HepG2 (cell line): ENCODE measurements around the gene INO80B. TPM values are rescaled to one million over a fixed set of nuclear protein-coding genes. Genes with fewer than 3 reads are reported as not detected.

Source experiments
- FOXO1 ChIP-seq: sonication (generic); formaldehyde crosslinking; IDR thresholded peaks from 2 replicates; pipeline ENCODE4 v1.4.0; 2020; ENCODE audit warnings: missing genetic modification reagents
- SALL2 ChIP-seq: sonication (generic); formaldehyde crosslinking; IDR thresholded peaks from 2 replicates; pipeline ENCODE4 v1.8.1; 2023; ENCODE audit warnings: mild to moderate bottlenecking, missing genetic modification reagents, inconsistent platforms
- SKI ChIP-seq: fragments of 450-650 bp; IDR thresholded peaks from one replicate; pipeline ENCODE4 v1.6.1; 2018; ENCODE audit warnings: mild to moderate bottlenecking; ENCODE audit not compliant: partially characterized antibody
- TBX2 ChIP-seq: sonication (generic); formaldehyde crosslinking; IDR thresholded peaks from 2 replicates; pipeline ENCODE4 v1.5.0; 2020; ENCODE audit warnings: missing genetic modification reagents, mild to moderate bottlenecking, borderline replicate concordance
- TEAD3 ChIP-seq: optimal IDR thresholded peaks from 2 replicates; pipeline ENCODE3; 2016; ENCODE audit warnings: borderline replicate concordance
- TP53 ChIP-seq: sonication (generic); formaldehyde crosslinking; conservative IDR thresholded peaks from 2 replicates; pipeline ENCODE4 v1.4.0; 2020; ENCODE audit warnings: missing genetic modification reagents
- WIZ ChIP-seq: sonication (generic); formaldehyde crosslinking; IDR thresholded peaks from 2 replicates; pipeline ENCODE4 v1.5.1; 2020; ENCODE audit warnings: mild to moderate bottlenecking, missing genetic modification reagents
- ZNF230 ChIP-seq: sonication (generic); formaldehyde crosslinking; IDR thresholded peaks from 2 replicates; pipeline ENCODE4 v1.4.0; 2020; ENCODE audit warnings: mild to moderate bottlenecking, missing genetic modification reagents
- ZNF597 ChIP-seq: sonication (generic); formaldehyde crosslinking; IDR thresholded peaks from 2 replicates; pipeline ENCODE4 v1.5.0; 2020; ENCODE audit warnings: missing genetic modification reagents
- ZNF776 ChIP-seq: sonication (generic); formaldehyde crosslinking; IDR thresholded peaks from 2 replicates; pipeline ENCODE4 v1.4.0; 2020; ENCODE audit warnings: mild to moderate bottlenecking, missing genetic modification reagents
- ZNF784 ChIP-seq: sonication (generic); formaldehyde crosslinking; IDR thresholded peaks from 2 replicates; pipeline ENCODE4 v1.5.1; 2020; ENCODE audit warnings: missing genetic modification reagents, mild to moderate bottlenecking, borderline replicate concordance
- ZSCAN31 ChIP-seq: sonication (generic); formaldehyde crosslinking; IDR thresholded peaks from 2 replicates; pipeline ENCODE4 v1.5.0; 2020; ENCODE audit warnings: low read depth, mild to moderate bottlenecking, missing genetic modification reagents
- polyA plus RNA-seq, 8 experiments: library from polyadenylated mRNA; depleted of rRNA in 3 of 8; stranded (reverse) in 7 of 8; unstranded in 1 of 8; fragments of >200 nt; fragmentation: Illumina TruSeq in 4 of 8; extraction: Trizol in 4 of 8; gene quantifications; 2 replicates each; pipeline versions ENCODE4 v1.2.1 to v1.2.3, GENCODE V29; 2011 to 2016; ENCODE audit warnings: low read depth in 4 of 8, missing spikeins in 1 of 8, mixed read lengths in 1 of 8; ENCODE audit not compliant: insufficient read depth in 1 of 8
- total RNA-seq, 5 experiments: library from RNA; depleted of rRNA; stranded (reverse); fragments of >200 nt; fragmentation: Illumina TruSeq; extraction: Trizol; gene quantifications; 2 replicates each; pipeline ENCODE4 v1.2.3, GENCODE V29; 2016; ENCODE audit warnings: low read depth in 1 of 5
- TF ChIP-seq, protein P1 (sequence below): sonication (generic); formaldehyde crosslinking; IDR thresholded peaks from 2 replicates; pipeline ENCODE4 v1.5.1; 2020; ENCODE audit warnings: missing genetic modification reagents, mild to moderate bottlenecking, borderline replicate concordance
- TF ChIP-seq, protein P2 (sequence below): sonication (generic); formaldehyde crosslinking; IDR thresholded peaks from 2 replicates; pipeline ENCODE4 v1.4.0; 2020; ENCODE audit warnings: mild to moderate bottlenecking, missing genetic modification reagents, borderline replicate concordance
- TF ChIP-seq, protein P3 (sequence below): sonication (generic); formaldehyde crosslinking; IDR thresholded peaks from 2 replicates; pipeline ENCODE4 v1.4.0; 2020; ENCODE audit warnings: missing genetic modification reagents, mild to moderate bottlenecking, borderline replicate concordance
- TF ChIP-seq, protein P4 (sequence below): sonication (generic); formaldehyde crosslinking; IDR thresholded peaks from 2 replicates; pipeline ENCODE4 v1.5.0; 2020; ENCODE audit warnings: mild to moderate bottlenecking, missing genetic modification reagents

INO80B gene
- total and polyA plus RNA-seq, 2 of the 13 experiments (the other 11 are each of a cell fraction or from before 2014, with no cell fraction given): 6.2 to 14.5 TPM

DNA sequence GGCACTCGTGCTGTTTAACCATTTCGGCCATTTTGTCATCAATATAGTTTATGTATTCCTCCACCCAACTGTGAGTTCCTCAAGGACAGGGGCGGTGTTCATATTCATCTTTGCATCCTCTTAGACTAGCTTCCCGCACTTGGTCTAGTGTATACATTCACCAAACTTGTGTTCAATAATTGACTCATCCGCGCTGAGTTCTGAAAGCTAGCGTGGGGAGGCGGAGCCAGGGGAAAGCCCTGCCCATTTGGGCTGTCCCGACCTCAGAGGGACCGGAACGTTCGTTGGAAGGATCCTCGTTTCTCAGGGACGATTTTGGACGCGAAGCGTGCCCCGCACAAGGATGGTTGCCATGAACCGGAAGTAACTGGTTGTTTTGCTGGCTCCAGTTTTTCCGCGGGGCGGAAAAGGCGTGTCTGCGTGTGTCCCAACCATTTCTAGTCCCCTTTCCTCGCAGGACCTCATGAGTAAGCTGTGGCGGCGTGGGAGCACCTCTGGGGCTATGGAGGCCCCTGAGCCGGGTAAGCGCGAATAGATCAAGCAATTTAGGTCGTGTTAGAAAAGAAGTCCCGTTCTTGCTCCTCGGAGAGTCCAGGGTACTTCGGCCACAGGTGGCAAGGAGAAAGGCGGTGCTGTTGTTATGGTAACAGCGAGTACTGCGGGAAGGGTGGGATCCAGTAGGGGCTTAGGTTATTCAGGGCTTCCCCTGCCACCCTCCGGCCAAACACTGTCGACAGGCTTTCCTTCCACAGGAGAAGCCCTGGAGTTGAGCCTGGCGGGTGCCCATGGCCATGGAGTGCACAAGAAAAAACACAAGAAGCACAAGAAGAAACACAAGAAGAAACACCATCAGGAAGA, at the start of gene INO80B (continued):
- peak; percentile 94 for TF ChIP-seq ZNF784 (CRISPR knock-in tag)
- TF ChIP-seq ZSCAN31 (CRISPR knock-in tag): peak; percentile 95
- TF ChIP-seq FOXO1 (CRISPR knock-in tag): peak; percentile 91
- TF ChIP-seq, protein P1, sequence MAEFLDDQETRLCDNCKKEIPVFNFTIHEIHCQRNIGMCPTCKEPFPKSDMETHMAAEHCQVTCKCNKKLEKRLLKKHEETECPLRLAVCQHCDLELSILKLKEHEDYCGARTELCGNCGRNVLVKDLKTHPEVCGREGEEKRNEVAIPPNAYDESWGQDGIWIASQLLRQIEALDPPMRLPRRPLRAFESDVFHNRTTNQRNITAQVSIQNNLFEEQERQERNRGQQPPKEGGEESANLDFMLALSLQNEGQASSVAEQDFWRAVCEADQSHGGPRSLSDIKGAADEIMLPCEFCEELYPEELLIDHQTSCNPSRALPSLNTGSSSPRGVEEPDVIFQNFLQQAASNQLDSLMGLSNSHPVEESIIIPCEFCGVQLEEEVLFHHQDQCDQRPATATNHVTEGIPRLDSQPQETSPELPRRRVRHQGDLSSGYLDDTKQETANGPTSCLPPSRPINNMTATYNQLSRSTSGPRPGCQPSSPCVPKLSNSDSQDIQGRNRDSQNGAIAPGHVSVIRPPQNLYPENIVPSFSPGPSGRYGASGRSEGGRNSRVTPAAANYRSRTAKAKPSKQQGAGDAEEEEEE (CRISPR knock-in tag): no peak
- TF ChIP-seq WIZ: no peak; the same call in 1 of the 2 replicates
- TF ChIP-seq TBX2 (CRISPR knock-in tag): peak; percentile 85
- TF ChIP-seq, protein P2, sequence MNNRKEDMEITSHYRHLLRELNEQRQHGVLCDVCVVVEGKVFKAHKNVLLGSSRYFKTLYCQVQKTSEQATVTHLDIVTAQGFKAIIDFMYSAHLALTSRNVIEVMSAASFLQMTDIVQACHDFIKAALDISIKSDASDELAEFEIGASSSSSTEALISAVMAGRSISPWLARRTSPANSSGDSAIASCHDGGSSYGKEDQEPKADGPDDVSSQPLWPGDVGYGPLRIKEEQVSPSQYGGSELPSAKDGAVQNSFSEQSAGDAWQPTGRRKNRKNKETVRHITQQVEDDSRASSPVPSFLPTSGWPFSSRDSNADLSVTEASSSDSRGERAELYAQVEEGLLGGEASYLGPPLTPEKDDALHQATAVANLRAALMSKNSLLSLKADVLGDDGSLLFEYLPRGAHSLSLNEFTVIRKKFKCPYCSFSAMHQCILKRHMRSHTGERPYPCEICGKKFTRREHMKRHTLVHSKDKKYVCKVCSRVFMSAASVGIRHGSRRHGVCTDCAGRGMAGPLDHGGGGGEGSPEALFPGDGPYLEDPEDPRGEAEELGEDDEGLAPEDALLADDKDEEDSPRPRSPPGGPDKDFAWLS: no peak
- peak; percentile 84; the same call in 1 of the 2 replicates for TF ChIP-seq ZNF230 (CRISPR knock-in tag)
- TF ChIP-seq, protein P3, sequence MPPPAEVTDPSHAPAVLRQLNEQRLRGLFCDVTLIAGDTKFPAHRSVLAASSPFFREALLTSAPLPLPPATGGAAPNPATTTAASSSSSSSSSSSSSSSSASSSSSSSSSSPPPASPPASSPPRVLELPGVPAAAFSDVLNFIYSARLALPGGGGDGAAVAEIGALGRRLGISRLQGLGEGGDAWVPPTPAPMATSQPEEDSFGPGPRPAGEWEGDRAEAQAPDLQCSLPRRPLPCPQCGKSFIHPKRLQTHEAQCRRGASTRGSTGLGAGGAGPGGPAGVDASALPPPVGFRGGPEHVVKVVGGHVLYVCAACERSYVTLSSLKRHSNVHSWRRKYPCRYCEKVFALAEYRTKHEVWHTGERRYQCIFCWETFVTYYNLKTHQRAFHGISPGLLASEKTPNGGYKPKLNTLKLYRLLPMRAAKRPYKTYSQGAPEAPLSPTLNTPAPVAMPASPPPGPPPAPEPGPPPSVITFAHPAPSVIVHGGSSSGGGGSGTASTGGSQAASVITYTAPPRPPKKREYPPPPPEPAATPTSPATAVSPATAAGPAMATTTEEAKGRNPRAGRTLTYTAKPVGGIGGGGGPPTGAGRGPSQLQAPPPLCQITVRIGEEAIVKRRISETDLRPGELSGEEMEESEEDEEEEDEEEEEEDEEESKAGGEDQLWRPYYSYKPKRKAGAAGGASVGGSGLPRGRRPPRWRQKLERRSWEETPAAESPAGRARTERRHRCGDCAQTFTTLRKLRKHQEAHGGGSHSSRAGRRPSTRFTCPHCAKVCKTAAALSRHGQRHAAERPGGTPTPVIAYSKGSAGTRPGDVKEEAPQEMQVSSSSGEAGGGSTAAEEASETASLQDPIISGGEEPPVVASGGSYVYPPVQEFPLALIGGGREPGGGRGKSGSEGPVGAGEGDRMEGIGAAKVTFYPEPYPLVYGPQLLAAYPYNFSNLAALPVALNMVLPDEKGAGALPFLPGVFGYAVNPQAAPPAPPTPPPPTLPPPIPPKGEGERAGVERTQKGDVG (CRISPR knock-in tag): peak; percentile 93; the same call in 1 of the 2 replicates
- TF ChIP-seq SALL2 (CRISPR knock-in tag): peak; percentile 94
- peak; percentile 85 for TF ChIP-seq TEAD3
- peak; percentile 87 for TF ChIP-seq SKI
- TF ChIP-seq TP53: no peak
- TF ChIP-seq, protein P4, sequence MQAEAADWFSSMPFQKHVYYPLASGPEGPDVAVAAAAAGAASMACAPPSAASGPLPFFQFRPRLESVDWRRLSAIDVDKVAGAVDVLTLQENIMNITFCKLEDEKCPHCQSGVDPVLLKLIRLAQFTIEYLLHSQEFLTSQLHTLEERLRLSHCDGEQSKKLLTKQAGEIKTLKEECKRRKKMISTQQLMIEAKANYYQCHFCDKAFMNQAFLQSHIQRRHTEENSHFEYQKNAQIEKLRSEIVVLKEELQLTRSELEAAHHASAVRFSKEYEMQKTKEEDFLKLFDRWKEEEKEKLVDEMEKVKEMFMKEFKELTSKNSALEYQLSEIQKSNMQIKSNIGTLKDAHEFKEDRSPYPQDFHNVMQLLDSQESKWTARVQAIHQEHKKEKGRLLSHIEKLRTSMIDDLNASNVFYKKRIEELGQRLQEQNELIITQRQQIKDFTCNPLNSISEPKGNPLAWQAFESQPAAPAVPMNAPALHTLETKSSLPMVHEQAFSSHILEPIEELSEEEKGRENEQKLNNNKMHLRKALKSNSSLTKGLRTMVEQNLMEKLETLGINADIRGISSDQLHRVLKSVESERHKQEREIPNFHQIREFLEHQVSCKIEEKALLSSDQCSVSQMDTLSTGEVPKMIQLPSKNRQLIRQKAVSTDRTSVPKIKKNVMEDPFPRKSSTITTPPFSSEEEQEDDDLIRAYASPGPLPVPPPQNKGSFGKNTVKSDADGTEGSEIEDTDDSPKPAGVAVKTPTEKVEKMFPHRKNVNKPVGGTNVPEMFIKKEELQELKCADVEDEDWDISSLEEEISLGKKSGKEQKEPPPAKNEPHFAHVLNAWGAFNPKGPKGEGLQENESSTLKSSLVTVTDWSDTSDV (CRISPR knock-in tag): 0 out of 2 replicates have a peak, but pooled peaks have one; percentile 29
- TF ChIP-seq ZNF776 (CRISPR knock-in tag): no peak
- no peak for TF ChIP-seq ZNF597 (CRISPR knock-in tag)
